AG09319 (cell line): ENCODE measurements around the gene UBAC1.

ENCODE experiments used
- DNase-seq: peaks from one replicate; pipeline ENCODE4 v3.0.0-alpha.2; 2010; ENCODE audit warnings: low read depth; ENCODE audit errors: extremely low read depth
- TF ChIP-seq, protein P1 (sequence below): IDR thresholded peaks from 2 replicates; pipeline ENCODE4 v1.5.1; 2011; ENCODE audit warnings: low read depth, mild to moderate bottlenecking, inconsistent platforms, low read length, moderate library complexity

The UBAC1 gene

DNA sequence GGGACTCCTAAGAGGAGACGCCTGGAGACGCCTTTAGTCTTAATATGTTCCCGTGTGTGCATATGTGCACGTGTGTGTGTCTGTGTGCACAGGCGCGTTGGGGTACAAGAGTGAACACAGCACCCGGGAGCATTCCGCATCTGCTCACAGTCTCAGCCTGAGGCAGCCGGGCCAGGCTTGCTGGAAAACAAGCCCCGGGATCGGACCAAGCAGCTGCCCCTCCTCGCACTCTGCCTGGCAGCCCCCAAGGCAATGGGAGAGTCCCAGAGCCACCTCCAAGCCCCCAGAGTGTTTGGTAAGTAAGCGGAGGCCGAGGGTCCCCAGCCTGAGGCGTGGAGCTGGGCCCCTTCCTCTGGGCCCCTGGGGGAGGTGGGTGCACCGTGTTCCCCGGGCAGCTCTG is 27.3 kb upstream of the UBAC1 start:
- TF ChIP-seq, protein P1, sequence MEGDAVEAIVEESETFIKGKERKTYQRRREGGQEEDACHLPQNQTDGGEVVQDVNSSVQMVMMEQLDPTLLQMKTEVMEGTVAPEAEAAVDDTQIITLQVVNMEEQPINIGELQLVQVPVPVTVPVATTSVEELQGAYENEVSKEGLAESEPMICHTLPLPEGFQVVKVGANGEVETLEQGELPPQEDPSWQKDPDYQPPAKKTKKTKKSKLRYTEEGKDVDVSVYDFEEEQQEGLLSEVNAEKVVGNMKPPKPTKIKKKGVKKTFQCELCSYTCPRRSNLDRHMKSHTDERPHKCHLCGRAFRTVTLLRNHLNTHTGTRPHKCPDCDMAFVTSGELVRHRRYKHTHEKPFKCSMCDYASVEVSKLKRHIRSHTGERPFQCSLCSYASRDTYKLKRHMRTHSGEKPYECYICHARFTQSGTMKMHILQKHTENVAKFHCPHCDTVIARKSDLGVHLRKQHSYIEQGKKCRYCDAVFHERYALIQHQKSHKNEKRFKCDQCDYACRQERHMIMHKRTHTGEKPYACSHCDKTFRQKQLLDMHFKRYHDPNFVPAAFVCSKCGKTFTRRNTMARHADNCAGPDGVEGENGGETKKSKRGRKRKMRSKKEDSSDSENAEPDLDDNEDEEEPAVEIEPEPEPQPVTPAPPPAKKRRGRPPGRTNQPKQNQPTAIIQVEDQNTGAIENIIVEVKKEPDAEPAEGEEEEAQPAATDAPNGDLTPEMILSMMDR = no peak
- DNase-seq = no peak

DNA sequence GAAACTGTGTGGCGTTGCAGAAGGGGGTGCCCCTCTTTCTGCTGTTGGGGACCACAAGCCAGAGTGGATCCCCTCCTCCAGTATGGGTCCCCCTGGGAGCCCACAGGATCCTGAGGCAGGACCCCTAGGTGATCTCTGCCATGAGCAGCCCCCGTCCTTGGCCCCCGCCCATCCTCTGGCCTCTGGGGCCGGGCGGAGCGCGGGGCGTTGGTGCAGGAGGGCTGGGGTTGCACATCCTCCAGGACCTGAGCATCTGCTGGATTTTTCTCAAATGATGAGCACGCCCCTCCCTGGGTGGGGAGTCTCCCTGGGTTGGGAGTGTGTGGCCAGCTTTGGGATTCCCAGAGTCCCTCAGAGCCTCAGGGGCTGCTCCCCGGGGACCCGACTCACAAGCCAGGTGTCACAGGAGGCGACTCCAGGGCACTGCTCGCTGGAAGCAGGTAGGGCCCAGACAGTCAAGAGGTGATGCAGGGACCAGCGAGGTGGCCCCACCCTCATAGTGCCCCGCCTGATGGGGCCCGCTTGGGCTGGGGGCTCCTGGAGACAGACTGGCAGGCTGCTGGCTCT is 26.7 kb upstream of the UBAC1 start:
- TF ChIP-seq, protein P1 = no peak

DNA sequence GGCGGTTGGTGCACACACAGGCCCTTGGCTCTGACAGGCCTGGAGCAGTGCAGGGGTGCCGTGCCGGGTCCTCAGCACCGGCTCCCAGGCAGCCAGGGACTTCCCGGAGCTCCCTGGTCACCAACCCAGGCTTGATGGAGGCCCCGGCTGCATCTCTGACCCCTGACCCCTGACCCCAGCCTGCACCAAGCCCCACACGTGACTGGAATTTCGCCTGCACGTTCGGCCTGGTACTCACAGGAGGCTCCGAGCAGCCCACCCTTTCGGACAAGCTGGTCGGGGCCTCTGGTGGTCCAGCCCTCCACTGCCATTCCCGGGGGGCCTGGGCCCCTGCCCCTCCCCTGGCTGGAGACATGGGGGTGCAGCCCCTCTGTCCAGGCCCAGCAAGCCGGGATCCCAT is 25.4 kb upstream of the UBAC1 start:
- DNase-seq = no peak
- TF ChIP-seq, protein P1 = no peak

More for the DNA sequence above, 26.7 kb upstream of the UBAC1 start:
- no peak for DNase-seq

DNA sequence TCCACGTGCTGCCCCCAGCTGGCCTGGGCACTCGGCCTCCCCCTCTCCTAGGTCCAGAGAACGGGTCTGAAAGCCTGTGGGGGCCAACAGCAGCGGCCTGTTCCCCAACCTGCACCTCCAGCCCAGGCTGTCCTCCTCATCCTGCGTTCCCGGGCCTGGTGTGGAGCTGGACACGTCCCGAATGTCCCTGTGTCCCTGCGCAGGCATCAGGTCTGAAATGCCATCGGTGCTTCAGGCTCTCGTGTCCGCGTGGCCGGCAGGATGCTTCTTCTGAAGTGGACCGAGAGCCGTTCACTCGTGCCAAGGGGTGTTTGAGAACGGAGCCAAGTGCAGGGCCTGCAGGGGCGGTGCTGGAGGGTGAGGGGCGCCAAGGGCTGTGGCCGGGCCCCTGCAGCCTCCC is 24.7 kb upstream of the UBAC1 start:
- TF ChIP-seq, protein P1 = no peak
- DNase-seq = no peak

DNA sequence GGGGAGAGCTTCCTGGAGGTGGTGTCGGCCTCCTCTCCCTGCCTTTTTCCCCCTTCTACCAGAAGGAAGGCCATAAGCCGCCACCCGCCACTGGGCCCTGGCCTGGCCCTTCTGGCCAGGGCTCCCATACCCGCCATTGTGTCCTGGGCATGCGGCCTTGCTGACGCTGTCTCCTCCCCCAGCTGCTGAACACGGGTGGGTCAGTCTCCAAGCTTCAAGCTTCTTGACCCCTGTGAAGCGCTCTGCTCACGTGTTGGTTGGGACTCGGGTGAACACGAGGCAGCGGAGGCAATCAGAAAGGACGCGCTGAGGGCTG is 24.2 kb upstream of the UBAC1 start:
- DNase-seq = no peak
- TF ChIP-seq, protein P1 = no peak

DNA sequence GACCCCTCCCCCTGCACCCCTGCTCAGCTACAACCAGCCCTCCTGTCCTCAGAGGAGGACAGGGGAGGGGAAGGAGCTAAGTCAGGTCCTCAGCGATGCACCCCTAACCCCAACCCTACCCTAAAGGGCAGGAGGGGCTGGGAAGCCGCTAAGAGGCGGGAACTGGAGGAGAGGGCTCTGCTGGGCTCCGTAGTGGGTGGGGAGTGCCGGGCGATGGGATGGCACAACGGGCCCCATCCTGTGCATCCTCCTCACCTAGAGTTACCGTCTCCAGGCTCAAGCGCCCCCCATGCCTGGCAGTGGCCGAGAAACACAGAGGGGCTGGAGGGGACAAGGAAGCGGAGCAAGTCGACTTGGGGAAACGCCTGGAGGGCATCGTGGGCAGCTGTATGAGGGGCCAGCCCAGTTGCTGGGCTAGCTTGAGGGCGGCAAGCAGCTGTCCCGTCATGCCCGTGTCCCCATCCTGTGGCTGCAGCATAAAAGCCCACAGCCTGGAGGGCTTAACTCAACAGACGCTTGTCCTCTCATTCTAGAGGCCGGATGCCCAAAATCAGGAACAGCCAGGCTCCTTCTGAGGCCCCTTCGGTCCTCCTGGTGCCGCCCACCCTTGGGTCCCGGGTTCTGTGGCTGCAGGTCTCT is 23.0 kb upstream of the UBAC1 start:
- TF ChIP-seq, protein P1 = no peak

DNA sequence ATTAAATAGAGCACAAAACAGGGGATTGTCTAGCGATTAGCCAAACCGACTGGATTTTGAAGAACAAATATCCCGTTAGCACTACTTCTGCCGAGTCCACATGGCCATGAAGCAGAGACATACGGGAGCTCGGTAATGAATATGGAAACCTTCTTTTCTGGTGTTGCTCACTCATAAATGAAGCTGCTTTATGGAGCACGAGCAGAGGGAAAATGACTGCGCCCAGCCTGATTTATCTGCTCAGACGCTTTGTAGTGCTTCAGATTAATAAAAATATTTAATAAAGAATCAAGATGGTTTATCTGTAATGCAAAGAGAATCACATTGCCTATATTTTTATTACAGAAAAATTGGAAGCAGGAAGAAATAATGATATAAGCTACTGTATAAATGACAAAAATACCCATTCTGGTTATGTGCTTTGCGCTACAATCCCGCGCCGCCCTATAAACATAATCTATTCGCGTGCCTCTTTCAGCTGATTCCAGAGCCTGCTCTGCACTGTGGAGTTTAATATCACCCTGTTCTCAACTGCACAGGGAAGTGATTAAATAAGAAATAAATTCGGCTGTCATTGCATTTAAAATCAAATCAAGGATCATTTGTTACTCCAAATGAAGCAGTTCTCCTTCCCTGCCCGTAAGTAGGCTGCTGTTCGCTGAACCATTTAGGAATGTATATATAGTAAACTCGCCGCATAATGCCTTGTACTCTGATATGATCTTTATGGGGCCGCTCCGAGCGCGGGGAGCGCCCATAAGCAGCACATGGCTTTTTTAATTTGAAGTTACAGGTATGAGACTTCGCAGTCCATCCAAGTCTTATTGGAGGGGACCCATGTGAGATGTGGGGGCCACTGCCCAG is 22.3 kb upstream of the UBAC1 start:
- TF ChIP-seq, protein P1 = no peak
- no peak for DNase-seq

More for the DNA sequence above, 23.0 kb upstream of the UBAC1 start:
- DNase-seq = no peak
